Measurements from ENCODE around the gene ZFP42. TPM values are rescaled to one million over a fixed set of nuclear protein-coding genes. Genes with fewer than 3 reads are reported as not detected.
"Not testable (repeated sequence)": the region's sequence is repeated elsewhere in the genome, so short reads cannot be mapped to it uniquely, and the experiment has no call there.

Gene ZFP42
- total RNA-seq, 1 donor from 2014 or later, result 4.3 TPM

DNA sequence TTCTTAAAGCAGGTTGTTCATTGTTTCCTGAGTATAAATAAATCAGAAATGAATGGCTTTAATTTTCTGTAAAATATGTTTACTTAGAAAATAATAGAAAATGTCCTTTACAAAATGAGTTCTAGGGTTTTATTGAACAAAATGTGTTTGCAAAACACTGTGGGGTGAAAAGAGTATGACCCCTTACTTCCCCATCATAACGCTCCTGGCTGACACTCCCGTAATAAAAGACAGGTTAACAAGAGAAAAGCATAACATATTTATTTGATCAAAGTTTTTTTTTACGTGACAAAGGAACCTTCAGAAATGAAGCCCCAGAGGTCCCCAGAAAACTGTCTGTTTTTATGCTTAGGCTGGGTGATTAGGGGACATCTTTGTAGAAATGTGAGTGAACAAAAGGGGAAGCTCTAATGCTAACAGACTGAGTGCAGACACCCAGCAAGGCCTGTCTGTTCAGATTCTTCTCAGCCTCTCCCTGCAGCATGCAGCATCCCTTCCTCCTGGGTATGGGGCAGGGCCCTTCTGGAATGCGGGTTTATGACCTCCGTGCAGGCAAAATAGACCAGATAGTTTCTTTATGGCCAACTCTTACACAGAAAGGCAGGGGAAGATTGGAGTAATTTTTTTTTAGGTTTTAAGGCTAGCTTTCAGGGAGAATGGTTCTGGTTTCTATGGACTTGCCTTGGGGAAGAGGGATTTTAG lies 26.1 kb downstream of the ZFP42 start:
- DNase-seq (ENCODE audit: low spot score), result peak; percentile 59

DNA sequence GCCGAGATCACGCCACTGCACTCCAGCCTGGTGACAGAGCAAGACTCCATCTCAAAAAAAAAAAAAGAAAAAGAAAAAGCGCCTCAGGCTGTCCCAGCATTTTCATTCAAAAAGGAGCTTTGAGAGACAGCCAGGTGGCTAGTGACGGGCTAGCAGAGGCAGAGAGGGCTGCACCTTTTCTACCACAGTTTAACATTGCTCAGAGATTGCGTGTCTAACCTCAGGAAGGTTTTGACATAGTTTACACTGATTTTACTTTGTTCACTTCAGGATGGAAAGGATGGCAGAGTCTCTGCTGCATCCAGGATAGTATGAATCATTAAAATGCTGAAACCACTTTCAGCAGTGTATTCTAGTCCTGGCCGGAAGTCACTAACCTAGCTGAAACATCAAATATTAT lies 28.1 kb downstream of the ZFP42 start:
- DNase-seq (ENCODE audit: low spot score), result no peak

DNA sequence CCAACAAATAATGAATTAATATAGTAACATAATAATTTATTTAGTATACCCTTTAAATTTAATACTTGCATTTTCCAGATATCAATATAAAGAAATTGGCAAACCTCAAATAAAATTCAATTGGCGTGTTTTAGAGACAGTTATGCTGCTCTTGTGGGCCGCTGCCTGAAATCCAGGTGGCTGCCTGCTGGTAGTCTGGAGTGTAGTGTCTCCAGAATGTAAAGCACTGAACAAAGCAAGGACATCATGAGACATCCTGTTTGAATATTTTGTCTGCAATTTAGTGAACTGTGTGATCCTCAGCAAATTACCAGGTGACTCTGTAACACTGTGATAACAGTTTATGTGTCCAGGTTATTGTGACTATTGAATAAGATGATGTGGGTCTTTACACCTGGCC lies 29.9 kb downstream of the ZFP42 start:
- no peak for DNase-seq (ENCODE audit: low spot score)

DNA sequence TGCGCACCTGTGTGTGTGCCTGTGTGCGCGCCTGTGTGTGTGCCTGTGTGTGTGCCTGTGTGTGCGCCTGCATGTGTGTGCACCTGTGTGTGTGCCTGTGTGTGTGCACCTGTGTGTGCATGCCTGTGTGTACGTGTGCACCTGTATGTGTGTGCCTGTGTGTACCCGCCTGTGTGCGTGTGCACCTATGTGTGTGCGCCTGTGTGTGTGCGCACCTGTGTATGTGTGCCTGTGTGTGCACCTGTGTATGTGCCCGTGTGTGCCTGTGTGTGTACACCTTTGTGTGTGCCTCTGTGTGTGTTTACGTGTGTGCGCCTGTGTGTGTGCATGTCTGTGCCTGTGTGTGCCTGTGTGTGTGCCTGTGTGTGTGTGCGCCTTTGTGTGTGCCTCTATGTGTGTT lies 33.5 kb downstream of the ZFP42 start:
- no peak for DNase-seq (ENCODE audit: low spot score)

DNA sequence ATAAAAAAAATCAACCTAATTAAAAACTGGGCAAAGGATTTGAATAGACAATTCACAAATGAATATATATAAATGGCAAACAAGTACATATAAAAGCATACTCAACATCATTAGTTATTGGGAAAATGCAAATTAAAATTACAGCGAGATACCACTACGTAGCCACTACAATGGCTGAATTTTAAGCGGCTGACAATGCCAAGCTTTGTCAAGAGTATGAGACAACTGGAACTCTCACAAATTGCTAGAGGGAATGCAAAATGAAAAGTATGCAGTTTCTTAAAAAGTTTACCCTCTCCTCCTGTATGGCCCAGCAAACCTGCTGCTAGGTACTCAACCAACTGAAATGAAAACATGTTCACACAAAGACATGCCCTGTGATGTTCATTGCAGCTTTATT lies 34.8 kb downstream of the ZFP42 start:
- no peak for DNase-seq (ENCODE audit: low spot score)

DNA sequence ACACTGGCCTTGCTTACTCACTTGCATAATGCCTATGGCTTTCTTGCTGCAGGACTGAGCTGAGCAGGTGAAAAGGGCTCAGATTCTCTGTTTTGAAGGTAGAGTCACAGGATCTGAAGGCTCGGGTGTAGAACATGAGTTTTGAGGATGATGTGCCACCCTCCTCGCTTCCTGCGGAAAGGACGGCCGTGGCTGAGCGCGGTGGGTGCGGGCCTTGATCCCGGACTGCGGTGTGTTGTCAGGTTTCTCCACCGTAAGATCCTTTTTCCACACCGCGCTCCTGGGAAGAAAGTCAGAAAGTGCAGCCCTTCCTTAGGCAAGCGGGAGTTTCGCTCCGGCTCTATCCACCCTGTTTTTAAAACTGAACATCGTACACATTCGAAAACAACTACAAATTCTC lies 36.2 kb downstream of the ZFP42 start:
- no peak for DNase-seq (ENCODE audit: low spot score)

DNA sequence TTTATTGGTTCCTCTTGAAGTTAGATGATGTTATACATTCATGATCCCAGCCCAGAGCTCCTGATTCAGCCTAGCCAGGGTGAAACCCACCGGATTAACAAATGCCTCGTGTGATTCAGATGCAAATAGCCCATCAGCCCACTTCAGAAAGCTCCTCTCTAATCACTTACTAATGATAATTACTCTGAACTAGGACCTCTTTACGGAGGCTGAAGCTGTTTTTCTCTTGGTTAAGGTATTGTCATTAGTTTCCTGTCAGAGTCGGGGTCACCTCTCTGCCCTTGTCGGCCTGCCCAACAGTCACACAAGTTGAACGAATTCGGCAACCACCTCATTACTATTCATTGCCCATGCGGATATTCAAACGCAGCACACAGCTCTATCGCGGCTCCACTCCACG lies 36.6 kb downstream of the ZFP42 start:
- DNase-seq (ENCODE audit: low spot score), result no peak

DNA sequence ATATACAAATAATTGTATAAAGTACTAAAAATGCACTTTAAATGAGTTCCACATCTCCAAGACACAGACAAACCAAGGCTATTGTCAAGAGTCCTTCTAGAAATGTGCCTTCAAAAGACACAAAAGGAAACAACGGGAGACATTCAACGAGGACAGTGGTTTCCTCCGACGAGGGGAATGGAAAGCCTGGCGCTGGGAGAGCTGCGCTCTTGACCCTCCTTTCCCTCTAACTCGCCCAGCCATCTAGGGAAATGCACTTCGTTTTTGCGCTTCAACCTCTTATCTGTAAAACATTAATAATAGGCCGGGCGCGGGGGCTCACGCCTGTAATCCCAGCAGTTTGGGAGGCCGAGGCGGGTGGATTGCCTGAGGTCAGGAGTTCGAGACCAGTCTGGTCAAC lies 37.0 kb downstream of the ZFP42 start:
- no peak for DNase-seq (ENCODE audit: low spot score)

DNA sequence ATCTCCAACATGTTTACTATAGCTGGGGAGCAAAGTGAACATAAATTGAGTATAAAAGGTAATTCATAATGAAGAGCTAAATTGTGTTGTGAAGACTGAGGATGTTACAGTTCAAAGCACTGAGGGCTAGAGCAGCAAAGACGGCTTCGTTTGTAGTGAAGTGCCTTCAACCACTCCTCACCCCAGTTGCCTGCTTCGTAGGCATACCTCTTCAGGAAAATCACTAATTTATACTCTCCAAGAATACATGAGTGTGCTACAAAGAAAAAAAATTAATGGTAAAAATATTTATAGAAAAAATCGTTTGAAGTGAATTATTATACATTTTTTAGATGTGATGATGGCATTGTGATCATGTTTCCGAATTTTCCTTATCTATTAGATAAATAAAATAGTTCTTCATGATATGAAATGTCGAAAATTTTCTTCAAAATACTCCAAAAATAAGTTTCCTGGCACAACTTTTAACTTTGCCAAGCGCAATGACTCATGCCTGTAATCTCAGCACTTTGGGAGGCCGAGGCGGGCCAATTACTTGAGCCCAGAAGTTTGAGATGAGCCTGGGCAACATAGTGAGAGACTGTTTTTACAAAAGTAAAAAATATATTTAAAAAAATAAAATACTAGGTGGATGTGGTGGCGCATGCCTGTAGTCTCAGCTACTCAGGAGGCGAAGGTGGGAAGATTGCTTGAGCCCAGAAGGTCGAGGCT lies 41.6 kb downstream of the ZFP42 start:
- peak; percentile 25 for DNase-seq (ENCODE audit: low spot score)

DNA sequence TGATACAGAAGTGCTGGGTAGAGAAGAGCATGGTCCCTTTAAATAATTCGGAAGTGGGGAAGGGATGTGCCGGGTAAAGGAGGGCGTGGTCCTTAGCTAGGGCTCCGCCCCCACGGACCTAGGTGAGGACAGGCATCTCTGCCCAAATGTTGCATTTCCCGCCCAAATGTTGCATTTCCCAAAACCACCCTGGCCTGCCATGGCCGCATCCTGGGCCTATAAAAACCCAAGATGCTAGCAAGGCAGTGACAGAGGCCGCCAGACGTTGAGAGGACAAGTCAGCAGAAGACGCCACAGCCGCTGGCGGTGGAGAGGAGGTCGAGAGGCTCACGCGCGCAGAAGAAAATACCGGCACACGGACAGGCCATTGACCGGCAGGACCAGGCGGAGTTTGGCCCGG lies 46.1 kb downstream of the ZFP42 start:
- DNase-seq (ENCODE audit: low spot score), result no peak

DNA sequence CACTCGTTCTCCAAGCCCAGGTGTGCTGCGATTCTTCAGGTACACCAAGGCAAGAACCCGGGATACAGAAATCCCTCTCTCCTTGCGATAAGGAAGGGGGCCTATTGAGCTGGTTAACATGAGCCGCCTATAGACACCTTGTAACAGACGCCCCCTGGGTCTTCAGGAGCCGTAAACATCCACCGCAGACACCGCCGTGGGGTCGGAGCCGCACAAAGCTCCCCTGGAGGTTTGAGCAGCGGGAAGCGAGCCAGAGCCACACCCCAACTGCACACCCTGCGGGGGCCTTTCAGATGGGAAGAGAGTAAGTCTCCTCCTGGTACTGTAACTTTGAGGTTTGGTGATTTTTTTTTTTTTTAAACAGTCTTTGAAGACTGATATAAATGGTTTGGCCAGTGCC lies 46.6 kb downstream of the ZFP42 start:
- DNase-seq (ENCODE audit: low spot score), result no peak

DNA sequence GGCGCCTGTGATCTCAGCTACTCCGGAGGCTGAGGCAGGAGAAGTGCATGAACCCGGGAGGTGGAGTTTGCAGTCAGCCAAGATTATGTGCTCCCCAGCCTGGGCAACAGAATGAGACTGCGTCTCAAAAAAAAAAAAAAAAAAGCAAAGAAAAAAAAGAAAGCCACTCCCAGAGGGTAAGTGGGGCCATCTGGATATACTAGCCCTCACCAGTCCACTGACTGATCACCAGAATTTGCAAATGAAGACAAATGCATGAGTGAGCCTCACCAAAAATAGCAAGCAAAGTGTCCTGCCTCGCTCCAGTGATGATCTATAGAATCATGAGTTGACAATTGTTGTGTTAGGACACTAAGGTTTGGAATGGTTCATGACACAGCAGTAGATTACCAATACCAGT lies 47.6 kb downstream of the ZFP42 start:
- no peak for DNase-seq (ENCODE audit: low spot score)

DNA sequence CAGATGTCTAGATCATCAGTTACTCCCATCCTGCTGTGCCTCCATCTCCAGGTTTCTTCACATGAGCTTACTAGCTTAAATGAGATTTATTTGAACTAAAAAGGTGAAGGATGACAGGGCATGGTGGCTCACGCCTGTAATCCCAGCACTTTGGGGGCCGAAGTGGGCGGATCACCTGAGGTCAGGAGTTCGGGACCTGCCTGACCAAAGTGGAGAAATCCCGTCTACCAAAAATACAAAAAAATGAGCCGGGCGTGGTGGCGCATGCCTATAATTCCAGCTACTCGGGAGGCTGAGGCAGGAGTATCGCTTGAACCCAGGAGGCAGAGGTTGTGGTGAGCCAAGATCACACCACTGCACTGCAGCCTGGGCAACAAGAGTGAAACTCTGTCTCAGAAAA lies 49.9 kb downstream of the ZFP42 start:
- DNase-seq (ENCODE audit: low spot score), result not testable (repeated sequence)

DNA sequence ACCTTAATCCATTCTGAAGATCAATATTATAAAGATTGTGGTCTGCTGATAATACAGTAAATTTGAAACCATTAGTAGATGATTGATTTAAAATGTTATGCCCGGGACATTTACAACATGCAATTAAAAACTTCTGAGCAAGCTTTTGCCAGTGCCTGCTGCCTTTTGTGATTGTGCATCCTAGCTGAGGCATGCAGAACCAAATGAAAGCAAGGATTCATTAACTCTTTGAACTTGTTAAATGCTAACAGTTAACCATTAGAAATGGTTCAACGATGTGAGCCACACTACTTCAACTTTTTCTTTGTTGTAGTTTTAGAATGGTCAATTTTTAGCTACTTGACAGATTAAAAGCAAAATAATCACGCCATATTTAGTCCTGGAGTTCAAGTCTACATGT lies 51.1 kb downstream of the ZFP42 start:
- DNase-seq (ENCODE audit: low spot score), result no peak

DNA sequence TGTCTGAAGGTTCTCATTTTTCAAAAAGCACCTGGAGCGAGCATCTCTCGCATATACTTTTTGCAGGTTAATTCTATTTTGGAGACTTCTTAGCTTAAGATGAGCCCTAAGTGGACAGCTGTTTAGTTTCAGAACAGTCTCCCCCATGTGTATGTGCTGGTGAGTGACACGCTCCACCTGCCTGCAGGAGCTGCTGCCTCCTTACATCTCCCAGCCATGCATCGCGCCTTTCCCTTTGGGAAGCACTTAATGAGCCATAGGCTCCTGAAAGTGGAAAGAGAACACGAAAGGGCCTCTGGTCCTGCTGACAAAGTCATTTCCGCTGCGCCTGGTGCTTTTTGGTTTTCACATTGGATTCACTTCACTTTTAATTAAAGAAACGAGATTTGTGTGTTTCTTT lies 57.7 kb downstream of the ZFP42 start:
- no peak for DNase-seq (ENCODE audit: low spot score)

Other genes starting within 250 kb of the ZFP42 start
- gene TRIML2, start 113.8 kb downstream of the ZFP42 start, total RNA-seq (ENCODE audit: insufficient read depth, low replicate concordance), result not detected
- not detected for gene TRIML1, start 143.7 kb downstream of the ZFP42 start, total RNA-seq (ENCODE audit: insufficient read depth, low replicate concordance)

Data from umbilical cord (tissue), 2 donors.